ENCODE data around the gene SVOP. TPM values are rescaled to one million over a fixed set of nuclear protein-coding genes. Genes with fewer than 3 reads are reported as not detected.
"Not testable (repeated sequence)": the region's sequence is repeated elsewhere in the genome, so short reads cannot be mapped to it uniquely, and the experiment has no call there.

SVOP gene
- total and polyA plus RNA-seq, 5 donors from 2014 or later, result not detected

GRCh38 chr12:109056891-109057290 lies 36.0 kb upstream of the SVOP start:
- no peaks in the 10 kb centered on the region for H3K27me3 ChIP-seq (ENCODE audit: control insufficient read depth, insufficient read depth, low read length)
- peaks cover 25% of the 10 kb centered on the region for H3K36me3 Mint-ChIP-seq
- H3K27me3 Mint-ChIP-seq, result no peaks in the 10 kb centered on the region
- peaks cover 9 to 22% (median 11%) of the 10 kb centered on the region in 4 donors for H3K4me1 Mint-ChIP-seq
- no peaks in the 10 kb centered on the region for H3K9me3 Mint-ChIP-seq
- H3K36me3 ChIP-seq (ENCODE audit: control insufficient read depth, insufficient read depth, low read length), result peaks cover 4% of the 10 kb centered on the region
- H3K27ac Mint-ChIP-seq, result no peak overlapping the region
- ATAC-seq (ENCODE audit: low read depth in 2 of 2), result no peak
- H3K4me3 ChIP-seq (ENCODE audit: low read depth, low read length), result no peak overlapping the region
- H3K4me3 Mint-ChIP-seq, result peak overlapping the region in 1 of 4 donors; percentile 9
- no peaks in the 10 kb centered on the region for H3K9me3 ChIP-seq (ENCODE audit: control insufficient read depth in 2 of 2, low read length in 2 of 2)
- no peak overlapping the region for H3K27ac ChIP-seq (ENCODE audit: insufficient read depth, low read length, poor library complexity, severe bottlenecking)
- no peak for DNase-seq
- peaks cover 19% of the 10 kb centered on the region for H3K4me1 ChIP-seq (ENCODE audit: control insufficient read depth, insufficient read depth, low read length, poor library complexity, severe bottlenecking)

- Histone ChIP-seq H3K4me3 (ENCODE audit: low read depth, low read length) (peak overlapping the region; percentile 97), H3K27ac (ENCODE audit: insufficient read depth, low read length, poor library complexity, severe bottlenecking) (peak overlapping the region; percentile 86), H3K27me3 (ENCODE audit: control insufficient read depth, insufficient read depth, low read length) (no peaks in the 10 kb centered on the region), H3K9me3 (ENCODE audit: control insufficient read depth in 2 of 2, low read length in 2 of 2) (no peaks in the 10 kb centered on the region), H3K4me1 (ENCODE audit: control insufficient read depth, insufficient read depth, low read length, poor library complexity, severe bottlenecking) (peaks cover 20% of the 10 kb centered on the region), H3K36me3 (ENCODE audit: control insufficient read depth, insufficient read depth, low read length) (peaks cover 4% of the 10 kb centered on the region)
- Mint-ChIP-seq H3K27ac (peak overlapping the region in 1 of 3 donors; percentile 83), H3K4me1 (peaks cover 11 to 25% (median 13%) of the 10 kb centered on the region in 4 donors), H3K4me3 (peak overlapping the region in 3 of 4 donors; percentile 8 to 96 (median 62)), H3K36me3 (peaks cover 18% of the 10 kb centered on the region), H3K27me3 (no peaks in the 10 kb centered on the region), H3K9me3 (no peaks in the 10 kb centered on the region)
- ATAC-seq (ENCODE audit: low read depth in 2 of 2) (no peak), DNase-seq (no peak)
Measured at GRCh38 chr12:109054520-109054919, 33.7 kb upstream of the SVOP start.

- H3K27ac Mint-ChIP-seq, result peak overlapping the region; percentile 83 to 99 (median 96)
- H3K9me3 Mint-ChIP-seq; H3K9me3 ChIP-seq (ENCODE audit: control insufficient read depth in 2 of 2, low read length in 2 of 2); H3K27me3 ChIP-seq (ENCODE audit: control insufficient read depth, insufficient read depth, low read length); H3K36me3 ChIP-seq (ENCODE audit: control insufficient read depth, insufficient read depth, low read length); DNase-seq; H3K27me3 Mint-ChIP-seq: not testable (repeated sequence)
- Histone ChIP-seq H3K4me3 (ENCODE audit: low read depth, low read length) (peak overlapping the region; percentile 97), H3K27ac (ENCODE audit: insufficient read depth, low read length, poor library complexity, severe bottlenecking) (peak overlapping the region; percentile 86), H3K4me1 (ENCODE audit: control insufficient read depth, insufficient read depth, low read length, poor library complexity, severe bottlenecking) (peaks cover 20% of the 10 kb centered on the region)
- H3K36me3 Mint-ChIP-seq, result peaks cover 18% of the 10 kb centered on the region
- ATAC-seq (ENCODE audit: low read depth in 2 of 2), result peak; percentile 6 to 7
- H3K4me3 Mint-ChIP-seq, result peak overlapping the region; percentile 94 to 97 (median 96)
- peaks cover 11 to 25% (median 13%) of the 10 kb centered on the region in 4 donors for H3K4me1 Mint-ChIP-seq
Measured at GRCh38 chr12:109054124-109054513, 33.3 kb upstream of the SVOP start.

- peak overlapping the region; percentile 83 to 99 (median 96) for H3K27ac Mint-ChIP-seq
- peak in 2 of 3 donors; percentile 57 to 75 for DNase-seq
- peaks cover 4% of the 10 kb centered on the region for H3K36me3 ChIP-seq (ENCODE audit: control insufficient read depth, insufficient read depth, low read length)
Measured at GRCh38 chr12:109053382-109054123, 32.7 kb upstream of the SVOP start.

GRCh38 chr12:109052414-109053323 lies 31.8 kb upstream of the SVOP start, which contains the start of gene USP30:
USP30 (plus strand) TSS chr12:109052576; CDS start chr12:109052679, 103 bp downstream.
- Histone ChIP-seq H3K27me3 (ENCODE audit: control insufficient read depth, insufficient read depth, low read length) (no peaks in the 10 kb centered on the region), H3K27ac (ENCODE audit: insufficient read depth, low read length, poor library complexity, severe bottlenecking) (peak within 1 kb of the TSS; percentile 86), H3K4me1 (ENCODE audit: control insufficient read depth, insufficient read depth, low read length, poor library complexity, severe bottlenecking) (peaks cover 20% of the 10 kb centered on the region), H3K9me3 (ENCODE audit: control insufficient read depth in 2 of 2, low read length in 2 of 2) (no peaks in the 10 kb centered on the region), H3K4me3 (ENCODE audit: low read depth, low read length) (peak within 1 kb of the TSS; percentile 97), H3K36me3 (ENCODE audit: control insufficient read depth, insufficient read depth, low read length) (peaks cover under 1% of the 10 kb centered on the region)
- H3K4me3 Mint-ChIP-seq, result peak within 1 kb of the TSS; percentile 94 to 97 (median 96)
- peaks cover 13% of the 10 kb centered on the region for H3K36me3 Mint-ChIP-seq
- H3K27me3 Mint-ChIP-seq, result no peaks in the 10 kb centered on the region
- H3K27ac Mint-ChIP-seq, result peak within 1 kb of the TSS; percentile 83 to 99 (median 96)
- ATAC-seq (ENCODE audit: low read depth in 2 of 2) (peak; percentile 82 to 84), DNase-seq (peak; percentile 74 to 90 (median 80))
- peaks cover 11 to 25% (median 13%) of the 10 kb centered on the region in 4 donors for H3K4me1 Mint-ChIP-seq
- H3K9me3 Mint-ChIP-seq, result no peaks in the 10 kb centered on the region

More at GRCh38 chr12:109053382-109054123, 32.7 kb upstream of the SVOP start:
- Mint-ChIP-seq H3K4me1 (peaks cover 11 to 25% (median 13%) of the 10 kb centered on the region in 4 donors), H3K4me3 (peak overlapping the region; percentile 94 to 97 (median 96)), H3K27me3 (no peaks in the 10 kb centered on the region), H3K9me3 (no peaks in the 10 kb centered on the region), H3K36me3 (peaks cover 18% of the 10 kb centered on the region)
- Histone ChIP-seq H3K27me3 (ENCODE audit: control insufficient read depth, insufficient read depth, low read length) (no peaks in the 10 kb centered on the region), H3K9me3 (ENCODE audit: control insufficient read depth in 2 of 2, low read length in 2 of 2) (no peaks in the 10 kb centered on the region), H3K4me3 (ENCODE audit: low read depth, low read length) (peak overlapping the region; percentile 97), H3K27ac (ENCODE audit: insufficient read depth, low read length, poor library complexity, severe bottlenecking) (peak overlapping the region; percentile 86), H3K4me1 (ENCODE audit: control insufficient read depth, insufficient read depth, low read length, poor library complexity, severe bottlenecking) (peaks cover 20% of the 10 kb centered on the region)
- ATAC-seq (ENCODE audit: low read depth in 2 of 2), result peak; percentile 64 to 70

- DNase-seq (no peak), ATAC-seq (ENCODE audit: low read depth in 2 of 2) (no peak)
- Mint-ChIP-seq H3K27me3 (no peaks in the 10 kb centered on the region), H3K36me3 (peaks cover 7% of the 10 kb centered on the region), H3K4me3 (peak overlapping the region; percentile 94 to 97 (median 96)), H3K27ac (peak overlapping the region; percentile 83 to 97 (median 96)), H3K4me1 (peaks cover 11 to 25% (median 13%) of the 10 kb centered on the region in 4 donors), H3K9me3 (no peaks in the 10 kb centered on the region)
- peaks cover 20% of the 10 kb centered on the region for H3K4me1 ChIP-seq (ENCODE audit: control insufficient read depth, insufficient read depth, low read length, poor library complexity, severe bottlenecking)
- no peaks in the 10 kb centered on the region for H3K36me3 ChIP-seq (ENCODE audit: control insufficient read depth, insufficient read depth, low read length)
- H3K27ac ChIP-seq (ENCODE audit: insufficient read depth, low read length, poor library complexity, severe bottlenecking), result peak overlapping the region; percentile 86
- peak overlapping the region; percentile 75 for H3K4me3 ChIP-seq (ENCODE audit: low read depth, low read length)
- no peaks in the 10 kb centered on the region for H3K27me3 ChIP-seq (ENCODE audit: control insufficient read depth, insufficient read depth, low read length)
- no peaks in the 10 kb centered on the region for H3K9me3 ChIP-seq (ENCODE audit: control insufficient read depth in 2 of 2, low read length in 2 of 2)
Measured at GRCh38 chr12:109052097-109052413, 31.2 kb upstream of the SVOP start.

GRCh38 chr12:109049794-109050193 lies 28.9 kb upstream of the SVOP start:
- DNase-seq; H3K27ac ChIP-seq (ENCODE audit: insufficient read depth, low read length, poor library complexity, severe bottlenecking); H3K36me3 Mint-ChIP-seq; H3K9me3 Mint-ChIP-seq; H3K27me3 Mint-ChIP-seq; H3K36me3 ChIP-seq (ENCODE audit: control insufficient read depth, insufficient read depth, low read length); H3K9me3 ChIP-seq (ENCODE audit: control insufficient read depth in 2 of 2, low read length in 2 of 2); ATAC-seq (ENCODE audit: low read depth in 2 of 2); H3K4me3 ChIP-seq (ENCODE audit: low read depth, low read length); H3K27ac Mint-ChIP-seq; H3K27me3 ChIP-seq (ENCODE audit: control insufficient read depth, insufficient read depth, low read length): not testable (repeated sequence)
- Mint-ChIP-seq H3K4me1 (peaks cover 10 to 22% (median 13%) of the 10 kb centered on the region in 4 donors), H3K4me3 (peak overlapping the region in 2 of 4 donors; percentile 20 to 40)
- H3K4me1 ChIP-seq (ENCODE audit: control insufficient read depth, insufficient read depth, low read length, poor library complexity, severe bottlenecking), result peaks cover 19% of the 10 kb centered on the region

All from CD4-positive, CD25-positive, alpha-beta regulatory T cell (primary cell).